Measurements from ENCODE around the gene TYW5.
"Not testable (repeated sequence)": the region's sequence is repeated elsewhere in the genome, so short reads cannot be mapped to it uniquely, and the experiment has no call there.

The TYW5 gene

GRCh38 chr2:199922856-199923255 is 32.4 kb downstream of the TYW5 start:
- DNase-seq (ENCODE audit: low read depth in 3 of 3, low spot score in 1 of 3) = no peak

GRCh38 chr2:199916980-199917379 is 38.3 kb downstream of the TYW5 start:
- no peak for DNase-seq (ENCODE audit: low read depth in 3 of 3, low spot score in 1 of 3)

DNA sequence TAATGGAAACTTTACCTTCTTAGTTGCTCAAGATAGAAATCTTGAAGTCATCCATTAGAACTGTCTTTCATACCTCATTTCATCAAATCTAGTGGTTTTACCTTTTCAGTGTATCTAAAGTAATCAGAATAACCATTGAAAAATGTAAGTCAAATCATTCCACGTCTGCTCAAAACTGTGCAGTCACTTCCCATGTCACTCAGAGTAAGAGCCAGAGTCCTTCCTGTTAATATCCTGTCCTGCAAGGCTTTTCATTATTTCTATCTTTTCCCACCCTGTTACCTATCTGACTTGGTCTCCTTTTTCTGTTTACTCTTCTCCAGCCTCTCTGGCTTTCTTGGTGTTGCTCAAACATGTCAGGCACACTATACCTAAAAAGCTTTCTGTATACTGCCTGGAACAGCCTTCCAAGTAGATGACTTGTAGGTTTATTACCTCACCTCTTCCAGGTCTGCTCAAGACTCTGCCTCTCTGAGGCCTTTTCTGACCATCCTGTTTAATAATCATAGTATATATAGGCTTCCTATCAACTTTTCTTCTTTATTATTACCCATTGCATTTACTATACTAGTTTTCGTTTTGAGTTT is 40.8 kb downstream of the TYW5 start:
- DNase-seq (ENCODE audit: low read depth in 3 of 3, low spot score in 1 of 3) = no peak

DNA sequence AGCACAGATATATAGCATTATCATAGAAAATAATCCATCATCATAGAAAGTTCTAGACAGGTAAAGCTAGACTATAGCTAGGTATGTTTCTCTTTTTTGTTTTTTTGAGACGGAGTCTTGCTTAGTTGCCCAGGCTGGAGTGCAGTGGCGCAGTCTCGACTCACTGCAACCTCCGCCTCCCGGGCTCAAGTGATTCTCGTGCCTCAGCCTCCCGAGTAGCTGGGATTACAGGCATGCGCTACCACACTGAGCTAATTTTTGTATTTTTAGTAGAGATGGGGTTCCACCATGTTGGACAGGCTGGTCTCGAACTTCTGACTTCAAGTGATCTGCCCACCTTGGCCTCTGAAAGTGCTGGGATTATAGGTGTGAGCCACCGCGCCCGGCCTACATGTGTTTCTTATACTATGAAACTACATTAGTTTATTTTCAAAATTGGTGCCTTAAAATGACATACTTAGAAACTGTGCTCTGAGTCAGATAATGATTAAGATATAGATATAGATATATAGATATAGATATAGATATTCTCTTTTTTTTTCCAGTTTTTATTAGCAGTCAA is 42.7 kb downstream of the TYW5 start:
- DNase-seq (ENCODE audit: low read depth in 3 of 3, low spot score in 1 of 3) = not testable (repeated sequence)

GRCh38 chr2:199911877-199912161 is 43.5 kb downstream of the TYW5 start:
- no peak for DNase-seq (ENCODE audit: low read depth in 3 of 3, low spot score in 1 of 3)

DNA sequence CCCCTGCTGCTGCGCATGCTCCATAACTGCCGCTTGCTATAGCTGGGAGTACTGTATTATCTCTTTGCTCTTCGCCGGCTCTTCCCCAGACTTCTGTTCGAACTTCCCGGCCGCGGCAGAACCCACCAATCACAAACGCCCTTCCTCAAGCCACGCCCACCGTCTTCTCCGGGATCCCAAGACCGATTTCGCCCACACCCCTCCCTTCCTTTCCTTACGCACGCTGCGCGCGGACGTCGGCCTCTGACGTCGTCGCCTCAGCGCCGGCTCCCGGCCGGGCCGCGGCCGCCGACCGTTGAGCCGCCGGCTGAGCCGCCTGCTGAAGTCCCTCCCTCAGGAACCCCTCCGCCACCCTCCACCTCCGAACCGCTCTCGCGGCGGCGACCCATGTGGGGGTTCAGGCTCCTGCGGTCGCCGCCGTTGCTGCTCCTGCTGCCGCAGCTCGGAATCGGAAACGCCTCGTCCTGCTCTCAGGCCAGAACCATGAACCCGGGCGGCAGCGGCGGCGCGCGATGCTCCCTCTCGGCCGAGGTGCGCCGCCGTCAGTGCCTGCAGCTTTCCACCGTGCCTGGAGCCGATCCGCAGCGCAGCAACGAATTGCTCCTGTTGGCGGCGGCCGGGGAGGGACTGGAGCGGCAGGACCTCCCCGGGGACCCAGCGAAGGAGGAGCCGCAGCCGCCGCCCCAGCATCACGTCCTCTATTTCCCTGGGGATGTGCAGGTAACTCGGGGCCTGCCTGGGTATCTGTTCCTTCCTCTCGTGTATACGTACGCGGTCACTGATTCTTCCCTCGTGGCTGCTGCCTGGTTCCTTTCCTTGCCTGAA is 44.0 kb downstream of the TYW5 start, which contains the start of gene C2orf69:
Gene C2orf69 (plus strand): TSS at position 242 of the 825 bp plus-strand sequence. CDS start 146 bp downstream, at position 388.
- peak; percentile 59 to 85 (median 82) for DNase-seq (ENCODE audit: low read depth in 3 of 3, low spot score in 1 of 3)

DNA sequence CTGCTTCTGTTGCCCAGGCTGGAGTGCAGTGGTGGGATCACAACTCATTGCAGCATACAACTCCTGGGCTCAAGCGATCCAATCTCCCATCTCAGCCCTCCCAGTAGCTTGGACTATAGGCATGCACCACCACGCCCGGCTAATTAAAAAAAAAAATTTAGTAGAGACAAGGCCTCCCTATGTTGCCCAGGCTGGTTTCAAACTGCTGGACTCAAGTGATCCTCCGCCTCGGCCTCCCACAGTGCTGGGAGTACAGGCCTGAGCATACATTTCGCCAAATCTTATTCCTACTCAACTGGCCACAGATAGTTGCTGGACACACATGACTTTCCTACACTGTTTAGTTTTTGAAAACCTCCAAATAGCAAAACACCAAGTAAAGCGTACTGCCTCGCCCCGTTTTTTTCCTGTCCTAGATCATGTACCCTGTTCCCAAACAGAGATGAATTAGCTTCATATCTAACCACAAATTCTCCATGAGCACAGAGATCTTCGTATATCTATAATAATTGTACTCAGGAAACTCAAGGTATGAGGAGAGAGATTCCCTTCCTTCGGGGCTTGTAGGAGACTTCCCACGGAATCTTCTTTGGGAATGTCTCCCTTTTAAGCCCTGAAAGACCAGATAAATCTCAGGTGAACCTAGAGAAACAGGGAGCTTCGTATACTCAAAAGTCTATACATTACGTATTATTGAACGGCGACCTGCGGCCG is 44.8 kb downstream of the TYW5 start:
- DNase-seq (ENCODE audit: low read depth in 3 of 3, low spot score in 1 of 3) = no peak

- no peak for DNase-seq (ENCODE audit: low read depth in 3 of 3, low spot score in 1 of 3)
Measured at GRCh38 chr2:199907008-199907714, 48.1 kb downstream of the TYW5 start.

DNA sequence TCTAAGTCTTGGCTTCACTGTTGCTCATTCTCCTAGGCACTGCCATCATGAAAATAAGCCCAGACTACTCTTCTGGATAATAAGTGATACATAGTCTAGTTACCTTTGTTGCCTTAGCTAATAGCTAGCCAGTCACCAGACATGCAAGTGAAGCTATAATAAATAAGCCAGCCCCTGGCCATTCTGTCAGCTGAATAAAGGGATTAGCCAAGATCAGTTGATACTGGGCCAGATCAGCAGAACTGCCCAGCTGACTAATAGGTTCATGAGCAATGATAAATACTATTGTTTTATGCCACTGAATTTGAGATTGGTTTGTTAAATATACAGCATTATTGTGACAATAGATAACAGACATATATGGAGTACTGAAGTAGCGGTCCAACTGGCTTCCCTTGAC is 52.2 kb downstream of the TYW5 start:
- no peak for DNase-seq (ENCODE audit: low read depth in 3 of 3, low spot score in 1 of 3)

GRCh38 chr2:199902486-199903110 is 52.7 kb downstream of the TYW5 start:
- no peak for DNase-seq (ENCODE audit: low read depth in 3 of 3, low spot score in 1 of 3)

- DNase-seq (ENCODE audit: low read depth in 3 of 3, low spot score in 1 of 3) = no peak
Measured at GRCh38 chr2:199901942-199902341, 53.3 kb downstream of the TYW5 start.

GRCh38 chr2:199896617-199897016 is 58.7 kb downstream of the TYW5 start:
- no peak for DNase-seq (ENCODE audit: low read depth in 3 of 3, low spot score in 1 of 3)

GRCh38 chr2:199895406-199895805 is 59.9 kb downstream of the TYW5 start:
- DNase-seq (ENCODE audit: low read depth in 3 of 3, low spot score in 1 of 3) = no peak

DNA sequence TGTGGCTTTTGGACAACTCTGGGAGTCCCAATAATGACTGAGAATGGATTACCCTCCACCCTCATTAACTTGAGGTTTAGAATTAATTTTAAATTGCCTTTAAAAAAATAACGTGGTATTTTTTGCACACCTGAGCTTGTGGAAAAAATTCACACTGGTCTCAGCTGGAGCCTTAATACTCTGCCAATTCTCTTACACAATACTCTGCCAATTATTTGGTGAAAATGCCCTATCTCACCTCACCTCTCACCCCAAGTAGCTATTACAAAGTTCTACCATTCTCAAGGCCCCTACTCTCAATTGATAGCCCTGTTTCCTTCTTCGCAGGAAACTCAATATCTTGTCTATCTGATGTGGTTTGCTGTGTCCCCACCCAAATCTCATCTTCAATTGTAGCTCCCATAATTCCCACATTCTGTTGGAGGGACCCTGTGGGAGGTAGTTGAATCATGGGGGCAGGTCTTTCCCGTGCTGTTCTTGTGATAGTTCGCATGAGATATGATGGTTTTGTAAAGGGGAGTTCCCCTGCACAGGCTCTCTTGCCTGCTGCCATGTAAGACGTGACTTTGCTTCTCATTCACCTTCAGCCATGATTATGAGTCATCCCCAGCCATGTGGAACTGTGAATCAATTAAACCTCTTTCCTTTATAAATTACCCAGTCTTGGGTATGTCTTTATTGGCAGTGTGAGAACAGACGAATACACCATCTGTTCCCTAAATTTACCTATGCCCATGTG is 71.6 kb downstream of the TYW5 start:
- no peak for DNase-seq (ENCODE audit: low read depth in 3 of 3, low spot score in 1 of 3)

GRCh38 chr2:199882667-199883066 is 72.6 kb downstream of the TYW5 start:
- no peak for DNase-seq (ENCODE audit: low read depth in 3 of 3, low spot score in 1 of 3)
